Activated naive CD8-positive, alpha-beta T cell treated with anti-CD3 and anti-CD28 coated beads, Interleukin-2, amount 10 ng/mL, durations not matched to agents 7 days and 5 days (primary cell): ENCODE results near the gene MRTFB. TPM values are rescaled to one million over a fixed set of nuclear protein-coding genes. Genes with fewer than 3 reads are reported as not detected.
"Not testable (repeated sequence)": the region's sequence is repeated elsewhere in the genome, so short reads cannot be mapped to it uniquely, and the experiment has no call there.

Experiments
- ATAC-seq: fragments of 150-1000 bp; cut with Tn5 transposase; one replicate; pipeline ENCODE4 v1.10.0; 2021; ENCODE audit warnings: low read depth, moderate library complexity
- POLR2A ChIA-PET: fragments of 350-600 bp; sonication (Branson Sonifier 250); formaldehyde crosslinking; loops from one replicate; lab custom pipeline; 2021; ENCODE audit warnings: antibody characterized with exemption; lab: Charles Lee
- DNase-seq: peaks from one replicate; pipeline ENCODE4 v3.0.0; 2021
- H3K27ac Mint-ChIP-seq: one replicate; pipeline ENCODE4 v1.8.0; 2022; ENCODE audit warnings: mild to moderate bottlenecking, mixed read lengths
- H3K27me3 Mint-ChIP-seq: one replicate; pipeline ENCODE4 v1.8.0; 2022; ENCODE audit warnings: mild to moderate bottlenecking, moderate library complexity, mixed read lengths
- H3K36me3 Mint-ChIP-seq: one replicate; pipeline ENCODE4 v1.8.0; 2021; ENCODE audit warnings: mild to moderate bottlenecking, mixed read lengths
- H3K4me1 Mint-ChIP-seq: one replicate; pipeline ENCODE4 v1.8.0; 2021; ENCODE audit warnings: mixed read lengths
- H3K4me3 Mint-ChIP-seq: one replicate; pipeline ENCODE4 v1.8.0; 2022; ENCODE audit warnings: mild to moderate bottlenecking, moderate library complexity, mixed read lengths
- H3K9me3 Mint-ChIP-seq: one replicate; pipeline ENCODE4 v1.8.0; 2021; ENCODE audit warnings: mixed read lengths
- total RNA-seq, 2 experiments: library from RNA; stranded (reverse); gene quantifications; one replicate each; pipeline ENCODE4 v1.2.3, GENCODE V29; 2021

Gene MRTFB
- total RNA-seq, 2 experiments from 2014 or later = 14.1 to 16.2 TPM

GRCh38 chr16:14117051-14117450, 45.9 kb downstream of the MRTFB start:
- Mint-ChIP-seq H3K36me3 (peaks cover 3% of the 10 kb centered on the region), H3K4me1 (peaks cover 2% of the 10 kb centered on the region), H3K4me3 (no peak overlapping the region), H3K9me3 (no peaks in the 10 kb centered on the region), H3K27ac (no peak overlapping the region), H3K27me3 (no peaks in the 10 kb centered on the region)
- DNase-seq (no peak), ATAC-seq (no peak)
- POLR2A ChIA-PET = no interaction called here

DNA sequence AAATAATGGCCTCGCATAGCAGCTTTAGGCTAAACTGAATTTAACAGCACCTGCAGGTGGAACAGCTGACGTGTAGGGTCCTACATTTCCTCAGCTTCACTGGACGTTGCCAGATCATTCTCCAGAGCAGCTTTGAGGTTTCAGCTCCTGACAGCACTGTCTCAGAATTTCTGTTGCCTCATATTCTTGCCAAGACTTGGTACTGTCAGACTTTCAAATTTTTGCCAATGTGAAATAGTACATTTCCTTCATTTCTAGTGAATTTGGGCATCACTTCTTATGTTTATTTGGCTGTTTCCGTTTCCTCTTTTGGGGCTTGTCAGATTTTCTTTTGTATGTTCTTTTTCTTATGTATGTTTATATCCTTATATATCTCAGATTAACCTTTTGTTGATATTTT, 48.7 kb downstream of the MRTFB start:
- Mint-ChIP-seq H3K9me3 (no peaks in the 10 kb centered on the region), H3K27ac (no peak overlapping the region), H3K4me3 (no peak overlapping the region), H3K36me3 (peaks cover 4% of the 10 kb centered on the region), H3K4me1 (no peaks in the 10 kb centered on the region), H3K27me3 (no peaks in the 10 kb centered on the region)
- ATAC-seq (no peak), DNase-seq (no peak)
- POLR2A ChIA-PET = no interaction called here

DNA sequence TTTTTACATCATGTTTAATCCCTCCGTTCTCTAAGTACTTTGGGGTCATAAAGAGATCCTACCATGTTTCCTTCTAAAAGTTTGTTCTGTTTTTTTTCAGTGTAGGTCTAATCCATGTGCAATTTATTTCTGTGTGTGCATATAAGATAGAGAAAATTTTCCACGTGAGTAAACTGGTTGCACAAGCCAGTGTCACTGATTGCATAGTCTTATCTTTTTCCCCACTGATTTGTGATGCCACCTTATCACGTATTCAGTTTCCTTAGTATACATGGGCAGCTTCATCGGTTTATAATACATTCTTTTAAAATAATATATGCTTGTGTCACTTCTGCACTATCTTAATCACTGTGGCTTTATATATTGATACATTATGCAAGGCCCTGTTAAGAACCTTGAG, 49.2 kb downstream of the MRTFB start:
- peaks cover 4% of the 10 kb centered on the region for H3K36me3 Mint-ChIP-seq
- H3K27ac Mint-ChIP-seq = no peak overlapping the region
- no peak overlapping the region for H3K4me3 Mint-ChIP-seq
- H3K27me3 Mint-ChIP-seq = no peaks in the 10 kb centered on the region
- ATAC-seq = no peak
- no peaks in the 10 kb centered on the region for H3K9me3 Mint-ChIP-seq
- DNase-seq = no peak
- H3K4me1 Mint-ChIP-seq = no peaks in the 10 kb centered on the region
- POLR2A ChIA-PET = interaction anchor here (0.6 kb wide), 1 partner anchor 24 kb away, joined by 3 read pairs; no protein-coding TSS in a partner anchor

DNA sequence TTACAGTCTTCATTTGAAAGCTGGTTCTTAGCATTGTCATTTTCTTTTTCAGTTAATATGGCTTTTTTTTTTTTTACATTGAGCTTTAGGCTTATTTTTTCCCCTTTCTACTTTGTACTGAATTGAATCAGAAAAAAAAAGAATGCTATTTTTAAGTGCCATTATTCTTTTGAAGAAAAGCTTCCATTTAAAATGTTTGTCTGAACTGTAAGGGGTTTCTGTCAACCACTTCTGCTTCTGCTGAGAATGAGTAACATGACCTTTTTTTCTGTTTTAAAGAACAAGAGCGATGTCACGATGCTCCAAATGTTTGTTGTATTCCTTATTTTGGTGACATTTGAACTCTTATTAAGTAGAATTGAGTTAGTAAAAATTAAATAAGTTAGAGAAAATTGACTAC, 50.0 kb downstream of the MRTFB start:
- Mint-ChIP-seq H3K4me1 (no peaks in the 10 kb centered on the region), H3K9me3 (no peaks in the 10 kb centered on the region), H3K27me3 (no peaks in the 10 kb centered on the region), H3K27ac (no peak overlapping the region), H3K36me3 (peaks cover 4% of the 10 kb centered on the region), H3K4me3 (no peak overlapping the region)
- DNase-seq (no peak), ATAC-seq (no peak)
- POLR2A ChIA-PET = interaction anchor here (0.6 kb wide), 1 partner anchor 25 kb away, joined by 3 read pairs; no protein-coding TSS in a partner anchor

DNA sequence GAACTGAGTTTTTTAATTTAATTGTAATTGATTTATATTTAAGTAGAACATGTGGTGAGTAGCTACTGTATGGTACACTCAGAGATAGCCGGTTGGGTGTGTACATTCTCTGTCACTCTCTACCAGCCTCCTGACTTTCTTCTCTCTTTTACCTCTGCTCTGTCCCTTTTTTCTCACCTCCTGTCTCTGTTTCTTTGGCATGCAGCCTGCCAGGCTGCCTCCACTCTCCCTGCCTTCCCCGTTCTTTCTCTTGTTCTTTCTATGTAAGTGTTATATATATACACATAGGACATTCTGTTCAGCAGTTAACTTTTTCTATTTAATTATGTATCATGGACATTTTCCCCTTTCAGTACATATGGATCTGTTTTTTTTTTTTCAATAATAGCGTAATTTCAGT, 50.8 kb downstream of the MRTFB start:
- DNase-seq (no peak), ATAC-seq (no peak)
- no peaks in the 10 kb centered on the region for H3K27me3 Mint-ChIP-seq
- no peak overlapping the region for H3K4me3 Mint-ChIP-seq
- no peak overlapping the region for H3K27ac Mint-ChIP-seq
- H3K36me3 Mint-ChIP-seq = peaks cover 4% of the 10 kb centered on the region
- no peaks in the 10 kb centered on the region for H3K9me3 Mint-ChIP-seq
- POLR2A ChIA-PET = no interaction called here
- no peaks in the 10 kb centered on the region for H3K4me1 Mint-ChIP-seq

- ATAC-seq, H3K27ac Mint-ChIP-seq, DNase-seq, H3K9me3 Mint-ChIP-seq, H3K27me3 Mint-ChIP-seq, H3K4me3 Mint-ChIP-seq, H3K36me3 Mint-ChIP-seq, H3K4me1 Mint-ChIP-seq, POLR2A ChIA-PET: not testable (repeated sequence)
Measured at GRCh38 chr16:14122430-14122829, 51.3 kb downstream of the MRTFB start.

- ATAC-seq = no peak
- POLR2A ChIA-PET = no interaction called here
- Mint-ChIP-seq H3K36me3 (peaks cover 5% of the 10 kb centered on the region), H3K4me1 (no peaks in the 10 kb centered on the region), H3K4me3 (no peak overlapping the region), H3K27ac (no peak overlapping the region), H3K27me3 (no peaks in the 10 kb centered on the region), H3K9me3 (no peaks in the 10 kb centered on the region)
- DNase-seq = no peak
Measured at GRCh38 chr16:14125000-14125681, 54.0 kb downstream of the MRTFB start.

DNA sequence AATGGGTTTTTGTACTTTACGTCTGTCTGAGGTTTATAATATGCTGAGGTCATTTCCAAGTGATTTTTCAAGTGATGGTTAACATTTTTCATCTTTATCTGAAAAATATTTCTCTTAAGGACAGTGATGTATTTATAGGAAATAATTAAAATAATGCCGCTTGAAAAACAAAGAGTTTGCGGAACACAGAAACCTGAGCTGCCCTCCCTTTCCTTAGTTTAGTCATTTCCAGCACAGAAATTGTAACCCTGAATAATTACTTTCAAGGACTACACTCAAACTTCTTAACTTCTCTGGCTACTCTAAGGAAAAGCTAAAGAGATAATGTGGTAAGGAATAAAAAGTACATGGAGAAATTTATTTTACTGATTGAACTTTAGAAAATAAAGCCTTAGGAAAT, 54.6 kb downstream of the MRTFB start:
- Mint-ChIP-seq H3K27ac (no peak overlapping the region), H3K36me3 (peaks cover 9% of the 10 kb centered on the region), H3K4me1 (no peaks in the 10 kb centered on the region), H3K4me3 (no peak overlapping the region), H3K27me3 (no peaks in the 10 kb centered on the region), H3K9me3 (peaks cover 2% of the 10 kb centered on the region)
- ATAC-seq = no peak
- no peak for DNase-seq
- POLR2A ChIA-PET = no interaction called here

- Mint-ChIP-seq H3K36me3 (peaks cover 9% of the 10 kb centered on the region), H3K27ac (no peak overlapping the region), H3K9me3 (peaks cover 2% of the 10 kb centered on the region), H3K27me3 (no peaks in the 10 kb centered on the region), H3K4me1 (no peaks in the 10 kb centered on the region), H3K4me3 (no peak overlapping the region)
- POLR2A ChIA-PET = interaction anchor here (0.7 kb wide), 1 partner anchor 1192 kb away, joined by 3 read pairs; no protein-coding TSS in a partner anchor
- ATAC-seq = no peak
- no peak for DNase-seq
Measured at GRCh38 chr16:14128097-14128496, 57.0 kb downstream of the MRTFB start.

- DNase-seq = no peak
- H3K4me1 Mint-ChIP-seq = no peaks in the 10 kb centered on the region
- H3K27ac Mint-ChIP-seq = no peak overlapping the region
- no peak overlapping the region for H3K4me3 Mint-ChIP-seq
- H3K36me3 Mint-ChIP-seq = peaks cover 9% of the 10 kb centered on the region
- H3K27me3 Mint-ChIP-seq = no peaks in the 10 kb centered on the region
- POLR2A ChIA-PET = no interaction called here
- no peak for ATAC-seq
- H3K9me3 Mint-ChIP-seq = peaks cover 2% of the 10 kb centered on the region
Measured at GRCh38 chr16:14129502-14129901, 58.4 kb downstream of the MRTFB start.

GRCh38 chr16:14131774-14132695, 60.9 kb downstream of the MRTFB start:
- Mint-ChIP-seq H3K9me3 (peaks cover 4% of the 10 kb centered on the region), H3K4me1 (no peaks in the 10 kb centered on the region), H3K27ac (no peak overlapping the region), H3K4me3 (no peak overlapping the region), H3K36me3 (peaks cover 11% of the 10 kb centered on the region), H3K27me3 (no peaks in the 10 kb centered on the region)
- no peak for DNase-seq
- ATAC-seq = no peak
- POLR2A ChIA-PET = no interaction called here

GRCh38 chr16:14132696-14133048, 61.6 kb downstream of the MRTFB start:
- no peak for ATAC-seq
- no peak overlapping the region for H3K4me3 Mint-ChIP-seq
- peaks cover 4% of the 10 kb centered on the region for H3K9me3 Mint-ChIP-seq
- H3K4me1 Mint-ChIP-seq = no peaks in the 10 kb centered on the region
- POLR2A ChIA-PET = no interaction called here
- no peak overlapping the region for H3K27ac Mint-ChIP-seq
- H3K27me3 Mint-ChIP-seq = no peaks in the 10 kb centered on the region
- no peak for DNase-seq
- peaks cover 11% of the 10 kb centered on the region for H3K36me3 Mint-ChIP-seq

DNA sequence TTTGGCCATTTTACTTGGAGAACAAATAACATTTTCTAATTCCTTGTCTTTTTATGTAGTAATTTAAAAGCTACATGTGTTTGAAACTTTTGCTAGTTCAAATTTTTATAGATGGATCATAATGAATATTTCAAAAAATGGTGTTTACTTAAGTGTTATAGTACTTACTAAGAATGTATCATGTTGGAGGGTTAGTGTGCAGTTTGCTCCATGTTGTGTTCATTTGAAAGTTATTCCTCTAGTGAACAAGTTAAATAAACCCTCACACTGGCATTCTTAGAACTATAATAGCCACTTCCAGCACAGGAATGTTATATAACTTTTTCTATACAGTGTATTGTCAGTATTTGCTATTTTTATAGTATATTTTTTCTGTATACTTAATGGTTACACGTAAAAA, 62.8 kb downstream of the MRTFB start:
- no peaks in the 10 kb centered on the region for H3K27me3 Mint-ChIP-seq
- no peaks in the 10 kb centered on the region for H3K4me1 Mint-ChIP-seq
- H3K4me3 Mint-ChIP-seq = no peak overlapping the region
- no peak for DNase-seq
- no peak for ATAC-seq
- no peak overlapping the region for H3K27ac Mint-ChIP-seq
- peaks cover 11% of the 10 kb centered on the region for H3K36me3 Mint-ChIP-seq
- POLR2A ChIA-PET = no interaction called here
- peaks cover 4% of the 10 kb centered on the region for H3K9me3 Mint-ChIP-seq

GRCh38 chr16:14135704-14136103, 64.6 kb downstream of the MRTFB start:
- H3K9me3 Mint-ChIP-seq = peaks cover 2% of the 10 kb centered on the region
- no peak overlapping the region for H3K27ac Mint-ChIP-seq
- POLR2A ChIA-PET = no interaction called here
- ATAC-seq (no peak), DNase-seq (no peak)
- no peaks in the 10 kb centered on the region for H3K27me3 Mint-ChIP-seq
- peaks cover 7% of the 10 kb centered on the region for H3K36me3 Mint-ChIP-seq
- H3K4me1 Mint-ChIP-seq = no peaks in the 10 kb centered on the region
- no peak overlapping the region for H3K4me3 Mint-ChIP-seq
